Effector memory CD4-positive, alpha-beta T cell (primary cell): Measurements from ENCODE around the gene FRMD1.

Experiments
- DNase-seq, 3 donors: peaks; one replicate each; pipeline ENCODE4 v3.0.0-alpha.2; 2020
- H3K27ac ChIP-seq: 2 replicates; pipeline ENCODE4 v1.7.0; 2013; ENCODE audit warnings: mild to moderate bottlenecking, low read length, moderate library complexity; ENCODE audit not compliant: insufficient read depth, poor library complexity, severe bottlenecking
- H3K27me3 ChIP-seq: replicated peaks from 2 replicates; pipeline ENCODE4 v1.7.0; 2013; ENCODE audit warnings: mild to moderate bottlenecking, low read length; ENCODE audit not compliant: insufficient read depth, control insufficient read depth, poor library complexity, severe bottlenecking
- H3K36me3 ChIP-seq: 2 replicates; pipeline ENCODE4 v1.7.0; 2013; ENCODE audit warnings: mild to moderate bottlenecking, low read length, moderate library complexity; ENCODE audit not compliant: control insufficient read depth, insufficient read depth
- H3K4me1 ChIP-seq: 2 replicates; pipeline ENCODE4 v1.7.0; 2013; ENCODE audit warnings: low read length, mild to moderate bottlenecking; ENCODE audit not compliant: control insufficient read depth, insufficient read depth, poor library complexity, severe bottlenecking
- H3K4me3 ChIP-seq: 2 replicates; pipeline ENCODE4 v1.7.0; 2013; ENCODE audit warnings: low read length, low read depth, mild to moderate bottlenecking; ENCODE audit not compliant: insufficient read depth, poor library complexity, severe bottlenecking
- H3K9me3 ChIP-seq: 2 replicates; pipeline ENCODE4 v1.7.0; 2013; ENCODE audit warnings: mild to moderate bottlenecking, low read length, moderate library complexity; ENCODE audit not compliant: control insufficient read depth

The FRMD1 gene

GRCh38 chr6:168102315-168102985 lies 23.4 kb upstream of the FRMD1 start:
- Histone ChIP-seq H3K9me3 (no peaks in the 10 kb centered on the region), H3K27me3 (peaks cover 4% of the 10 kb centered on the region)

GRCh38 chr6:168101590-168102314 lies 22.7 kb upstream of the FRMD1 start:
- H3K36me3 ChIP-seq: no peaks in the 10 kb centered on the region
- H3K27ac ChIP-seq: no peak overlapping the region
- H3K9me3 ChIP-seq: no peaks in the 10 kb centered on the region
- peaks cover 4% of the 10 kb centered on the region for H3K27me3 ChIP-seq
- no peaks in the 10 kb centered on the region for H3K4me1 ChIP-seq
- DNase-seq: no peak
- no peak overlapping the region for H3K4me3 ChIP-seq

More at GRCh38 chr6:168102315-168102985, 23.4 kb upstream of the FRMD1 start:
- no peaks in the 10 kb centered on the region for H3K36me3 ChIP-seq
- H3K4me1 ChIP-seq: no peaks in the 10 kb centered on the region
- no peak overlapping the region for H3K4me3 ChIP-seq
- H3K27ac ChIP-seq: no peak overlapping the region
- no peak for DNase-seq

- H3K9me3 ChIP-seq: no peaks in the 10 kb centered on the region
- no peak overlapping the region for H3K27ac ChIP-seq
- peaks cover 4% of the 10 kb centered on the region for H3K27me3 ChIP-seq
Observed at GRCh38 chr6:168100803-168101589, 22.0 kb upstream of the FRMD1 start.

GRCh38 chr6:168100011-168100802 lies 21.2 kb upstream of the FRMD1 start:
- DNase-seq: no peak
- no peak overlapping the region for H3K4me3 ChIP-seq
- no peaks in the 10 kb centered on the region for H3K36me3 ChIP-seq
- H3K27me3 ChIP-seq: peaks cover 4% of the 10 kb centered on the region
- H3K27ac ChIP-seq: no peak overlapping the region
- H3K4me1 ChIP-seq: no peaks in the 10 kb centered on the region
- H3K9me3 ChIP-seq: no peaks in the 10 kb centered on the region

More at GRCh38 chr6:168100803-168101589, 22.0 kb upstream of the FRMD1 start:
- H3K36me3 ChIP-seq: no peaks in the 10 kb centered on the region
- DNase-seq: no peak
- no peak overlapping the region for H3K4me3 ChIP-seq
- H3K4me1 ChIP-seq: no peaks in the 10 kb centered on the region

- H3K4me3 ChIP-seq: no peak overlapping the region
- no peak overlapping the region for H3K27ac ChIP-seq
- H3K4me1 ChIP-seq: no peaks in the 10 kb centered on the region
- H3K36me3 ChIP-seq: no peaks in the 10 kb centered on the region
- DNase-seq: no peak
- H3K9me3 ChIP-seq: no peaks in the 10 kb centered on the region
- H3K27me3 ChIP-seq: peaks cover 4% of the 10 kb centered on the region
Observed at GRCh38 chr6:168099201-168100010, 20.4 kb upstream of the FRMD1 start.

GRCh38 chr6:168098431-168098861 lies 19.4 kb upstream of the FRMD1 start:
- no peak for DNase-seq
- H3K27ac ChIP-seq: no peak overlapping the region
- H3K27me3 ChIP-seq: peaks cover 4% of the 10 kb centered on the region
- H3K4me1 ChIP-seq: no peaks in the 10 kb centered on the region
- no peaks in the 10 kb centered on the region for H3K9me3 ChIP-seq
- no peak overlapping the region for H3K4me3 ChIP-seq
- H3K36me3 ChIP-seq: no peaks in the 10 kb centered on the region

GRCh38 chr6:168097621-168098430 lies 18.8 kb upstream of the FRMD1 start:
- Histone ChIP-seq H3K36me3 (no peaks in the 10 kb centered on the region), H3K4me3 (no peak overlapping the region), H3K27ac (no peak overlapping the region), H3K9me3 (no peaks in the 10 kb centered on the region), H3K4me1 (no peaks in the 10 kb centered on the region), H3K27me3 (peaks cover 4% of the 10 kb centered on the region)
- no peak for DNase-seq

GRCh38 chr6:168097221-168097620 lies 18.2 kb upstream of the FRMD1 start:
- Histone ChIP-seq H3K27me3 (peaks cover 4% of the 10 kb centered on the region), H3K4me1 (no peaks in the 10 kb centered on the region), H3K9me3 (no peaks in the 10 kb centered on the region), H3K4me3 (no peak overlapping the region), H3K36me3 (no peaks in the 10 kb centered on the region), H3K27ac (no peak overlapping the region)
- DNase-seq: no peak
